SU-DHL-6 (cell line): ENCODE measurements around the gene NR5A2.

Source experiments
- CTCF ChIP-seq: fragments of 200-600 bp; sonication (generic); IDR thresholded peaks from one replicate; pipeline ENCODE4 v1.5.1; 2017; ENCODE audit warnings: antibody characterized with exemption, mild to moderate bottlenecking, low read length, moderate library complexity; ENCODE audit not compliant: insufficient read depth, poor library complexity, severe bottlenecking
- EZH2phosphoT487 ChIP-seq: fragments of 200-600 bp; sonication (generic), shearing (Covaris generic); conservative IDR thresholded peaks from 2 replicates; pipeline ENCODE4 v1.6.1; 2018; ENCODE audit warnings: mild to moderate bottlenecking, antibody characterized with exemption, low read length, moderate library complexity, mixed read lengths

- no peak for TF ChIP-seq CTCF
- TF ChIP-seq EZH2phosphoT487, result no peak
These were observed 12.5 kb downstream of the NR5A2 start for GRCh38 chr1:200039849-200040474.
